GM19240 (cell line): Measurements from ENCODE around the gene VGLL3.

Source experiments
- DNase-seq: peaks from one replicate; pipeline ENCODE4 v3.0.0; 2011; ENCODE audit warnings: low spot score; ENCODE audit not compliant: insufficient read length

VGLL3 gene

GRCh38 chr3:86951322-86951721, 39.6 kb downstream of the VGLL3 start:
- DNase-seq, result no peak

DNA sequence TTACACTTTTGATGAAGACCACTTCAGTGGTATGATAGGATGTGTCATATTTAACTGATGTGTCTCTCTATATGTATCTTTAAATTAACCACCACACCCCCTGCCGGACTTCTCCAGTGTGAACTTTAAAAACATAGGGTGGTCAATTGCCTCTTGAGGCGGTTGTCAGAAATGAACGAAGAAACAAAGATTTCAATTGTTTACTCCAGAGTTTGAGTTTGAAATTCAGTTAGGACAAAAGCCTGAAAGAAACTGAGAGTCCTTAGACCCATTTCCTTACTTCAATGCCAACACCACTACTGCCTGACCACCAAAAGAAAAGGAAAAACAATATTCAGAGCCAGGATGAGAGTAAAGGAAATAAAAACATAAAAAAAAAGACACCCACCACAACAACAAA, 40.2 kb downstream of the VGLL3 start:
- DNase-seq, result no peak

DNA sequence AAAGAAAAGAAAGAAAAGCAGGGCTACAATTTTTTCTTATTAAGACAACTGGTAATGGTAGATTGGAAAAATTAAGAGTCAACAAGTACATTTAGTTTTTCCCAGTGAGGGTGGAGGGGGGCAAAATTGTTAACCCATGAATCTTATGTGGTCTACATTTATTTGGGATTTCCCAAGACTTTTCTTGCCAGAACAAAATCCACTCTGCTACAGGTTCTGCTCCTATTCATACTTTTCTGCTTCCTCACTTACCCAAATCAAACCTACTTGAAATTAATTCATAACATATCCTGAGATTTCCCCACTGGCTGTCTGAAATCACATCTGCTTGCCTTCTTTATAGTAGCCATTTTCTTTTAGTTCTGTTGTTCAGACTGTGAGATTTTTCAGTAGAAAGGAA, 41.1 kb downstream of the VGLL3 start:
- no peak for DNase-seq

- DNase-seq, result no peak
Observed at GRCh38 chr3:86948822-86949221, 42.1 kb downstream of the VGLL3 start.

DNA sequence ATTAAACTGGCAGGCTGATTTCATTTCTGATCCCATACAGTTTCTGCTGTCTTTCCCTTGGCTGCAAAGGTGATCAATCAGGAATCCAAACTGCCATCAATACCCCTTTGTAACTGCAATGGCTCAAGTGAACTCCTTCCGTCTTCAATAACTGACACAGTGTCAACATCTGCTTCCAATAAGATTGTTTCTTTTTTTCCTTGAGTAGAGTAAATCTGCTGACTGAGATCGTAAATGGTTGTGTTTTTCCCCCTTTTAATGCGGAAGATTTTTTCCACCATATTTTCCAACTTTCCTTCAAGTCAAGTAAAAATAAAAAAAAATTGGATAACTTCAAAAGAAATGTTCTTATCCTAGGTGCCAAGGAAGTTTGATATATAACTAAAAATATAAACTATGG, 48.7 kb downstream of the VGLL3 start:
- DNase-seq, result no peak

DNA sequence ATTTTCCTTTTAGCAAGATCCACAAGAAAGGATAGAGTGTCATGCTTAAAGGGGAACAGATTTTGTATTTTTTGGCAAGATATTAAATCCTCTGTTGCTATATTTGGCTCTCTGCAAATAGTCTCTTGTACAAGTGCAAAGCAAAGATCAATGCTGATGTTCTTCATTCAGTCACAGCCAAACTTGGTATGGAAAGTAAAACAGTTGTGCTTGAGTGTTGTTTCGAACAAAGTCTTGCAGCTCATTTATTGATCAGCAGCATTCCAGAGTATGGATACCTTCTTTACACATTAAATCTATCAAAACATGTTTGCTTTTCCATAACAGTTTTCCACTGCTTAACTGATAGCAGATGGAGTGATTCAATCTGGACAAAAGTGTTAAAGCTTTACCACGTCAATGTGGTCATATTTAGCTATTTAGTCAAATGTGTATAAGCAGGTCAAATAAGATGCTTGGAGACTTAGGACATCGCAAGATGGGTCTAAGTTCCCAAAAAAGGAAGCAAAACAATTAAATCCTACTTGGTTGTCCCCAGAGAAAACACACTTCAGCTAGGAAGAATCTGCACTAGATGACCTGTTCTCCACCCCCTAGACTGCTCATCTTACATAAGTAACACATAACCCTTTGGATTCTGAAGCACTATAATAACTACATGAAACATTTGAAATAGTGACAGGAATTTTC, 52.4 kb downstream of the VGLL3 start:
- DNase-seq, result no peak

DNA sequence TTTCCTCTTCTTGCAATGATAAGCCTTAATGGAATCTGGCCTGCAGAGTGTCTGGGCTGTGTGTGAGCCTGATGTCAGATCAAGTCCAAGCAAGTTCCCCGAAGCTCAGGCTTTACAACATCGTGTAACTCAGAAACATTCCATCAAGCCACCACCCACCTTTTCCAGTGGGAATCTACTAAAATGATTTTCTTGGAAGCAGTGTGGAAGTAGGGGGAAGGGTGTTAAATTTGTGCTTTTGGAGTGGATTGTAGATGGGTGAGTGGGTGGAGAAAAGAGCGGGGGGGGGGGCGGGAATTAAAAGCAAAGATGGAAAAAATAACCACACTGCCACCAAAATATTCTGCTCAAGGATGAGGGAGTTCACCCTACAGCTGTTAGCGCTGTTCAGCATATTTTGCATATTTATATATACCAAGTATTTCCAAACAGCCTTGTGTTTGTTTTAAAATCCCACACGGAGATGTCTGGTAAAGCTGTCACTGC, 53.6 kb downstream of the VGLL3 start:
- DNase-seq, result no peak

- no peak for DNase-seq
Observed at GRCh38 chr3:86934851-86935250, 56.1 kb downstream of the VGLL3 start.

DNA sequence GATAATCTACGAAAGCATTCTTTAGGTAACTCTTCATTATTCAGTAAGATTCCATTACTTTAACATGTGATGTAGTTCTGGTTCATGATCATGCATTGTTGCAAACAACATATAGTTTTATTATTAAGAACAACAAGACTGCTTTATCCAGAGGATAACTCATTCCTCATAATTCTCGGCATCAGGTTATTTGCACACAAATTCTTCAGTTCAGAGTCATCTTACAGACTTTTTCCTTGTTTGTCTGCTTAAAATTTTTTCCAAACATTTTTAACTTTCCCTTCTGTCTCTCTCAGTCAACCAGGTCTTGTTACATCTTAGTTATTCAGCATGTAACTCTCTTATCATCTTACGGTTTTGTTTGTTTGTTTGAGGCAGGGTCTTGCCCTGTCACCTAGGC, 60.1 kb downstream of the VGLL3 start:
- DNase-seq, result no peak

- no peak for DNase-seq
Observed at GRCh38 chr3:86930181-86930580, 60.8 kb downstream of the VGLL3 start.

DNA sequence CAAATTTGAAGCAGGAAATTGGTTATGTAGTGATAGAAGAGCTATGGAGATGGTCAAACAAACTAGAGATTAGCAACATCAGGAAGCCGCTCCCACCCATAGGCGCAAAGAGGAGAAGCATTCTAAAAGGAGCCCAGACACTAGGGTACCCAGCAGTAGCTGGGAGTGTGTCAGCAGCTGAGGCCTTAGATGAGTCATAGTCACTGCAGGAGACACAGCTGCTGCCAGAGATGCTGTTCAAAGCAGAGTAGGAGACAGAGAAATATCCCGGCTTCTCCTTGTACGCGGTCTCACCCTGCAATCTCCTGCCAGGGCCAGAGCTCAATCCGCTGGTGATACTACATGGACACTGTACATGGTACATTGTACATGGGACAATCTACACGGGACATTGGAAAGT, 61.9 kb downstream of the VGLL3 start:
- DNase-seq, result no peak

- DNase-seq, result no peak
Observed at GRCh38 chr3:86923071-86923491, 67.9 kb downstream of the VGLL3 start.

DNA sequence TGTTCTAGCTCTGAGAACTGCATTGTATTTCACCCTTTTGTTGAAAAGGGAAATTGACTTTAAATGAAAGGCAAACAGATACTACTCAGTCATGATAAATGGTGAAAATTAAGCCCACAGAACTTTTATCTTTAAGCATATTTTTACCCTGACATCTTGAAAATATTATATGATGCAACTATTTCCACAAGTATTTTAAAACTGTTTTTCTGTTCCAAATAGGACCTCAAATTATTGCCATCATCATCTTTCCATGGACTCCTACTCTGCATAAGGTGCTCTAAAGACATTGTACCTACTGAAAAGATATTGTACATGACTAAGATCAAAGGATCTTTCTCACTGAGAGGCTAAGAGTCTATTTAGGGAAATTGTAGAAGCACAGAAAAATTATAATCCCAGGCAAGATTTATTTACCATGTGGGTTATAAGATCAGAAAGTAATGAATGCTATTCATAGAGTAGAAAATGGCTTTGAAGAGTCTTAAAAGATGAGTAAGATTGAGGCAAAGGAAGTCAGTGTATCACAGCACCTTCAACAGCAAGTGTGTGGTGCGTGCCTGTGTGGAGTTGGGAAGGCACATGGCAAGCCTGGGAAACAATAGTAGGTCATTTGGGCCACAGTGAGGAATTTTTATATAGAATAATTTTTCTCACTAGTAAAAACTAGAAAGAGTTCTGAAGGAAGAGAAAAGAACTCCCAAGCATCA, 68.8 kb downstream of the VGLL3 start:
- no peak for DNase-seq

GRCh38 chr3:86914670-86915069, 76.3 kb downstream of the VGLL3 start:
- no peak for DNase-seq

GRCh38 chr3:86913160-86913559, 77.8 kb downstream of the VGLL3 start:
- DNase-seq, result no peak

DNA sequence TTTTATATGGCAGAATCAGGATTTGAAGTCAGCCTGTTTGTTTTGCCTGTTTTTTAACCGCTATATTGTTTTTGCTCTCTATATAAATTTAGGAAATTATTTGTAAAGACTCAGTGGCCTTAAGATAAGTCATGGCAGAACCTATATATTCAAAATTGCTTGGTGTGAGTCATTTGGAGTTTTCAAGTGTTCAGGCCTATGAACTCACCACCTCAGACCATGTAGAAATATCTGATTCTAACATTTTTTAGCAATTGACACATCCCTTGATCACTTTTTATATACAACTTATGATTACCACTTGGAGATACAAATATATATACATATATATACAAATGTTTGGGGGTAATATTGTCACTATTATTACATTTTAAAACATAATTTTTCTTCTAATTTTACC, 95.7 kb downstream of the VGLL3 start:
- no peak for DNase-seq

DNA sequence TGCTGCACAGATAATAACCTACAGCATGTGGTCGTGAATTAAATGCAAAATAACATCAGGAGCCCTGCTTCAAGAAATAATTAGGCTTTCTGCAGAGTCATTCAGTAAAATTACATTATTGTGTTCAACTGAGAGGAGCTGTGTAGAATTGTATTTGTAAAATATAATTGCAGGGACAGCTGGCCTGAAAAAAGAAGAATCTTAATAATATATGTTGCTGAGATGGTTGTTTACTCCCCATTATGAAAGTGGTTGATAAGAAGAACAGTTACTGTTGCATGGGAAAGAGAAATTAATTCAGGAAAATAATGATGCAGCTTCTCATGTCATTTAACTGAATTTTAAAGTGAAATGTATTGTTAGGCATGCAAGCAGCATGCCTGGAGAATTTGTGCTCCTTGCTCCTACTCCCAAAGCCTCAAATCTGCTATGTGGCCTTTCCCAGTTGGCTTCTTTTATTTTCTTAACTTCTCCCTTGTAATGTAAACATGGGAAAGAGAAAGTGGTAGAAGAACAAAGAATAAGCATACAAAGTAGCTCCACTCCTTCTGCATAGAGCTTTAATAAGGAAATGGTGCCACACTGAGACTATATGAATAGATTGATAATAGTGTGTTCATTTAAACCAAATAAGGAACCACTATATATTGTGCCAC, 100.1 kb downstream of the VGLL3 start:
- DNase-seq, result no peak
